ENCODE results near the gene ENDOU.
A peak's percentile ranks its signal among the peaks of the same experiment; 100 is the strongest.

The ENDOU gene

GRCh38 chr12:47757364-47757839, 32.1 kb upstream of the ENDOU start:
- no peak for DNase-seq

GRCh38 chr12:47755655-47756562, 30.6 kb upstream of the ENDOU start:
- peak; percentile 59 for DNase-seq

- DNase-seq = no peak
These were observed 29.6 kb upstream of the ENDOU start for GRCh38 chr12:47754881-47755280.

- DNase-seq = no peak
These were observed 28.8 kb upstream of the ENDOU start for GRCh38 chr12:47754126-47754525.

- DNase-seq = no peak
These were observed 28.0 kb upstream of the ENDOU start for GRCh38 chr12:47753021-47754001.

GRCh38 chr12:47752552-47752951, 27.3 kb upstream of the ENDOU start:
- no peak for DNase-seq

GRCh38 chr12:47752121-47752520, 26.8 kb upstream of the ENDOU start:
- DNase-seq = no peak

- DNase-seq = no peak
These were observed 26.3 kb upstream of the ENDOU start for GRCh38 chr12:47751561-47751960.

GRCh38 chr12:47750916-47751470, 25.7 kb upstream of the ENDOU start:
- no peak for DNase-seq

- no peak for DNase-seq
These were observed 25.0 kb upstream of the ENDOU start for GRCh38 chr12:47750229-47750798.

GRCh38 chr12:47748899-47749298, 23.6 kb upstream of the ENDOU start:
- DNase-seq = no peak

GRCh38 chr12:47748507-47748828, 23.2 kb upstream of the ENDOU start:
- DNase-seq = no peak

- DNase-seq = no peak
These were observed 22.6 kb upstream of the ENDOU start for GRCh38 chr12:47747596-47748506.

GRCh38 chr12:47747126-47747525, 21.8 kb upstream of the ENDOU start:
- DNase-seq = no peak

- no peak for DNase-seq
These were observed 21.2 kb upstream of the ENDOU start for GRCh38 chr12:47746523-47746922.

- no peak for DNase-seq
These were observed 20.8 kb upstream of the ENDOU start for GRCh38 chr12:47746073-47746472.

GRCh38 chr12:47745485-47746041, 20.3 kb upstream of the ENDOU start:
- no peak for DNase-seq

GRCh38 chr12:47744778-47745436, 19.6 kb upstream of the ENDOU start:
- DNase-seq = no peak

GRCh38 chr12:47744005-47744651, 18.8 kb upstream of the ENDOU start:
- DNase-seq = peak; percentile 39

GRCh38 chr12:47743311-47743860, 18.1 kb upstream of the ENDOU start:
- no peak for DNase-seq

All from stimulated activated naive CD4-positive, alpha-beta T cell treated with Interleukin-2 at 50 U/mL for 16 hours (primary cell).